Inflammatory macrophage treated with lipopolysaccharide for 4 hours (primary cell): ENCODE measurements around the gene CLDN25.

Experiments
- DNase-seq: peaks from one replicate; pipeline ENCODE4 v3.0.0-alpha.2; 2020

Gene CLDN25

GRCh38 chr11:113814181-113814580 is 34.6 kb downstream of the CLDN25 start:
- DNase-seq: no peak

GRCh38 chr11:113817162-113817561 is 37.6 kb downstream of the CLDN25 start:
- no peak for DNase-seq

DNA sequence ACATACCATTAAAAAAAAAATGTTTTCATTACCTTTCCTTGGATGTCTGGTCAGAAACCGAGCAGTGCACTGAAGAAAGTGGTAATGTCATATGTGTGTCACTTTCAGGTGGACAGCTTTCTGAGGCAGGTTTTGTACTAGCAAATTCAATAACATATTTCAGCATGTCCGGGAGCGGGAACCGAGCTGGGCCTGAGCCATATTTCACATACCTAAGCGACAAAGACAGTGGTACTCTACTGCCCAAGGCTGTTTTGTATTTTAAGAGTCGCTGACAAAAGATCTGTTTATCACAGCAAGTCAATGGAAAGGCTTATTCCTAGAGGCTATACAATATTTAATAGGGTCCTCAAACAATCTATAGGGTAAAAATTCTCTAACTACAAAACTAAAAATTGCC is 38.0 kb downstream of the CLDN25 start:
- DNase-seq: no peak

GRCh38 chr11:113818426-113818825 is 38.8 kb downstream of the CLDN25 start:
- no peak for DNase-seq

- no peak for DNase-seq
Observed at GRCh38 chr11:113827477-113827876, 47.9 kb downstream of the CLDN25 start.

- DNase-seq: no peak
Observed at GRCh38 chr11:113828191-113828590, 48.6 kb downstream of the CLDN25 start.

- DNase-seq: no peak
Observed at GRCh38 chr11:113829751-113830150, 50.2 kb downstream of the CLDN25 start.
